GM12801 (cell line): ENCODE results near the gene PLOD1.

Source experiments
- TF ChIP-seq, protein P1 (sequence below): IDR thresholded peaks from one replicate; pipeline ENCODE4 v1.5.1; 2011; ENCODE audit warnings: control low read depth; ENCODE audit not compliant: insufficient read length; ENCODE audit errors: extremely low read depth

The PLOD1 gene

DNA sequence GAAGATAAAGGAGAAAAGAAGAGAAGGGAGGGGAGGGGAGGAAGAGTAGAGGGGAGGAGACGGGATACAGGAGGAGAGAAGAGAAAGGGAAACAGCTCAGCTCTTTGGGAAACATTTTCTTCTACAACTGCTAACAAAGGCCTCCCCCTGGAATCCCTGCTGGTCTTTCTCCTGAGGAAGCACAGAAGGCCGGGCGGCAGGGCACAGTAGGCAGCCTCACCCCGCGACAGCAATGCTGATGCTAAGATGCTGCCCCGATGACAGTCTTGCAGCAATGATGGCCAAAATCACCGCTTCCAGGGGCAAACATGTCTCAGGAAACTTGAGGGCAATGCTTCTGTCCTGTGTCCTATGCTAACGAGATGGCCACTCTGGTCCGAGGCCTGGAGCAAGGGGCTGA is 13.5 kb upstream of the PLOD1 start:
- TF ChIP-seq, protein P1, sequence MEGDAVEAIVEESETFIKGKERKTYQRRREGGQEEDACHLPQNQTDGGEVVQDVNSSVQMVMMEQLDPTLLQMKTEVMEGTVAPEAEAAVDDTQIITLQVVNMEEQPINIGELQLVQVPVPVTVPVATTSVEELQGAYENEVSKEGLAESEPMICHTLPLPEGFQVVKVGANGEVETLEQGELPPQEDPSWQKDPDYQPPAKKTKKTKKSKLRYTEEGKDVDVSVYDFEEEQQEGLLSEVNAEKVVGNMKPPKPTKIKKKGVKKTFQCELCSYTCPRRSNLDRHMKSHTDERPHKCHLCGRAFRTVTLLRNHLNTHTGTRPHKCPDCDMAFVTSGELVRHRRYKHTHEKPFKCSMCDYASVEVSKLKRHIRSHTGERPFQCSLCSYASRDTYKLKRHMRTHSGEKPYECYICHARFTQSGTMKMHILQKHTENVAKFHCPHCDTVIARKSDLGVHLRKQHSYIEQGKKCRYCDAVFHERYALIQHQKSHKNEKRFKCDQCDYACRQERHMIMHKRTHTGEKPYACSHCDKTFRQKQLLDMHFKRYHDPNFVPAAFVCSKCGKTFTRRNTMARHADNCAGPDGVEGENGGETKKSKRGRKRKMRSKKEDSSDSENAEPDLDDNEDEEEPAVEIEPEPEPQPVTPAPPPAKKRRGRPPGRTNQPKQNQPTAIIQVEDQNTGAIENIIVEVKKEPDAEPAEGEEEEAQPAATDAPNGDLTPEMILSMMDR, result no peak

DNA sequence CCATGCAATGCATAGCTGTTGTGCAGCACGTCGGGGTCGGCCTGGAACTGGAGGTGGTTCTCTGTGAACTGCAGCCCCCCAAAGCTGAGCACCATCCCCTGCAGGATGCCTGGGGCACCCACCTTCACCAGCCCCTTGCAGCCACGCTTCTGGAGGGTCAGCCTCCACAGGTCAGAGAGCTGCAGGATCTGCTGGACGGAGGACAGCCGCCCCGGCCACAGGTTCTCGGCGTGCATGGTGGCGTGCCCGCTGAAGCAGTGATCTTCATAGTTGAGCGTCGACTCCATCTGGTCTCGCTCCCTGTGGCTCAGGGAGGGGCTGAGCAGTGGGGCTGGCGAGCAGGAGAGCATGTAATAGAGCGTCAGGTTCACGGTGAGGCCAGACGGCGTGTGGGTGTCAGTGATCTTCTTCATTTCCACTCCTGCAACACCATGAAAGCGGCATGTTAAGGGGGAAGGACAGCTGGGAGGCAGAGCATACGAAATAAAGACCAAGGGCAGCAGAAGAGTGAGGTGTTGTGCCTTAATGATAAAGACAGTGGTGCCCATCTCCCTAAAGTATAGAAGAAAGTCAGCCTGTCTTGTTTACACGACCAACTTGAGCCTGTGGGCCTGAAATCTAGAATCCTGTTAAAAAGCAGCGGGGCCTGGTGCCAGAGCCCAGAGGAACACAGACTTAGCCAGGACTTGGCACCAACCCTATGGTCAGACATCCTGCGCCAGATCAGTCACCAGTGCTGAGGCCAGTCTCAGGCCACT is 11.3 kb upstream of the PLOD1 start:
- TF ChIP-seq, protein P1, result no peak

DNA sequence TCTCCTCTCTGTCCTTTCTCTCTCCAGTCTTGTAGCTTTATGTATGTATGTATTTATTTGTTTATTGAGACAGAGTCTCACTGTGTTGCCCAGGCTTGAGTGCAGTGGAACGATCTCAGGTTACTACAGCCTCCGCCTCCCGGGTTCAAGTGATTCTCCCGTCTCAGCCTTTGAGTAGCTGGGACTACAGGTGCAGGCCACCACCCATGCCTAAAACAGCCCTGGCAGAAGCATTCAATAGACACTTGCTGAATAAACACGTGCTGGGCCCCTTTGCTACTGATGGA is 10.7 kb upstream of the PLOD1 start:
- TF ChIP-seq, protein P1, result no peak

DNA sequence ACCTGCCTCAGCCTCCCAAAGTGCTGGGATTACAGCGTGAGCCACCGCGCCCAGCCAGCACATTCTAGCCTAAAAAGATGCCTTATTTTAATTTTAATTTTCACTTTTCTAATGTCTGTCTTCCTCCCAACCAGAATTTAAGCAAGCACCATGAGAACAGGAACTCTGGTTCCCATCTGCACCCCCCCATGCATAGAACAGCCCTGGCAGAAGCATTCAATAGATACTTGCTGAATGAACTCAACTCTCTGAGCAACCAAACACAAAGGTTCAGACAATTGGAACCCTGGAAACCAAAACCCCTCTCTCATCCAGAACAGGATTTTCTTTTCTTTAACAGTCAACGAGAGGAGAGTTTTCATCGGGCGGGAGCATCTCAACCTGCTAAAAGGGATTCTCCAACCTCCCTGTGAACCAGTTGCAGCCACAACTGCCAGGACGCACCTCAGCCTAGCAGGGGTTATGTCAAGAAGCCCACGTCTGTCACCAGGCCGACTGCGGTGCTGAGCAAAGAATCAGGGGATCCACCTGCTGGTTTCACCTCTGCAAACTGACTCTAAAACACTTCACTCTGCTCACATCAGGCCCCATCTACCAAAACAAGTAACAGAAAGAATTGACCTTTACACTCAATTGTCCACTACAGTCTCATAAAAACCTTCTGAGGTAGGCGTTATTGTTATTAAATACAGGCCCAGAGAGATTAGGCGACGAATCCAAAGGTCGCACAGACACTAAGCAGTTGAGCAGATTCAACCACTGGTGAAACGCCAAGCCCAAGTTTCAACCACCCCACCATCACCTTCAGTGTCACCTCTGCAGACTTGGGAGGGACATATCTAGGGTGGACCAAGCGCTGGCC is 10.0 kb upstream of the PLOD1 start:
- TF ChIP-seq, protein P1, result no peak

DNA sequence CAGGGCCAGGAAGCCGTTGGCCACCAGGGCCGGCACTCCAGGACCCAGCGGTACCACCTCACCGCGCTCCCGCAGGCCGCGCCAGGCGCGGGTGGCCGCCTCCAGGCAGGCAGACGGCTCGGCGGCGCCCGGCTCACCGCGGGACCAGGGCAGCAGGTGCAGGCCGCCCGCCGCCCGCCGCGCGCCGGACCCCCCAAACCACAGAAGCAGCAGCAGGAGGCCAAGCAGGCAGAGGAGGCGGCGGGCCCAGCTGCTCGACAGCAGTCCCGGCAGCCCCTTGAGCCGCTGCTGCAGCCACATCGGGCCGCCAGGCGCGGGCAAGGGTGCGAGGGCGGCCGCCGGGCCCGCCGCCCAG is 8.6 kb upstream of the PLOD1 start:
- TF ChIP-seq, protein P1, result no peak

DNA sequence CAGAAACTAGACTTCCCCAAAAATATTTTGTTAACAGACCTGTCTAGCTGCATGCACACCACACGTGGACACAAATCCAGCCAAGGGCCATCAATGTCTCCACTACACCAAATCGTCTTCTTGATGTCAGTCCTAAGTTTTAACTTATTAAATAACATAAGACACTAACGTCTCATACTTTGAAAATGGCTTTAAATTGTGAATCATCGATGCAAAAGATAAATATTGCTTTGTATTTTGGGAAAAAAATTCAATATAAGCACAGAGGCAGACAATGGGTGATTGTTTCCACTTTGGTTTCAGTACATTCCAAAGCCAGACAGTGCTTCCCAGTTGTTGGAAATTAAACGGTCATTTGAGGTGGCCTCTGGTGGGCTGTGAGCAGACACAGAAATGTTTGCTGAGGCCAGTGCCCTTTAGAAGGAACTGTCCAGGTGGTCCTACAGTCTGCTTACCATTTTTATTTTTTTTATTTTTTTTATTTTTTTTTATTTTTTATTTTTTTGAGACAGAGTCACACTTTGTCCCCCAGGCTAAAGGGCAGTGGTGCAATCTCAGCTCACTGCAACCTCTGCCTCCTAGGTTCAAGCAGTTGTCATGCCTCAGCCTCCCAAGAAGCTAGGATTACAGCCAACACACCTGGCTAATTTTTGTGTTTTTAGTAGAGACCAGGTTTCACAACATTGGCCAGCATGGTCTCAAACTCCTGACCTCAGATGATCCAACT is 6.5 kb upstream of the PLOD1 start:
- TF ChIP-seq, protein P1, result no peak

DNA sequence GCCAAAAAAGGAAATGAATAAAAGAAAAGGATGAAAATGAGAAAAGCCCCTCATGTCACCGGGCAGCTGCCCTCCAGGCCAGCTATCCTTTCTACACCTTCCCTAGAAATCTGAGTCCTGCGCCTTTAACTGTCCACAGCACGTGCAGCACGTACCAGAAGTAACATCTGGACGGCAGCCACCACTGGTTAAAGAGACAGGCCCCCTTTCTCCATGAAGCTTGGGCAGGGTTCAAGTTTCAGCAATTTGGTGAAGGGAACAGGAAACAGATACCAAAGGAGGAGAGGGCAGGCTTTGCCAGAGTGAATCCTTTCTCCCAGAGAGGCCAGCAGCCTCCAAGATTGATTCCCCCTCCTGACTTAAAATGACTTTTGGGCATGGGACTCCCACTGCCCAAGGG is 4.7 kb upstream of the PLOD1 start:
- TF ChIP-seq, protein P1, result no peak
